Activated CD4-positive, alpha-beta T cell treated with anti-CD3 and anti-CD28 coated beads for 36 hours (primary cell): ENCODE measurements around the gene TMEM238L. TPM values are rescaled to one million over a fixed set of nuclear protein-coding genes. Genes with fewer than 3 reads are reported as not detected.

Source experiments
- total RNA-seq, 2 experiments: library from RNA; stranded (reverse); gene quantifications; one replicate each; pipeline ENCODE4 v1.2.3, GENCODE V29; 2021

Gene TMEM238L
- total RNA-seq, 2 experiments from 2014 or later = not detected

Other genes starting within 250 kb of the TMEM238L start
- 1 to 10 TPM; 3.3 to 3.5 TPM for gene MYH3, start 146.8 kb downstream of the TMEM238L start, total RNA-seq
- 10 to 100 TPM; 39.7 to 42.3 TPM for gene SCO1, start 106.6 kb downstream of the TMEM238L start, total RNA-seq
- 10 to 100 TPM; 11.2 to 12.8 TPM for gene ADPRM, start 106.5 kb downstream of the TMEM238L start, total RNA-seq
- 1 to 10 TPM; 1.1 to 2.1 TPM for gene TMEM220, start 74.1 kb downstream of the TMEM238L start, total RNA-seq
- gene PIRT, start 34.0 kb upstream of the TMEM238L start, total RNA-seq = not detected